Keratinocyte (primary cell): Measurements from ENCODE around the gene AK2.

Experiments
- EZH2 ChIP-seq: IDR thresholded peaks from one replicate; pipeline ENCODE4 v1.6.1; 2012; ENCODE audit warnings: inconsistent platforms, mild to moderate bottlenecking, low read length, moderate library complexity
- TF ChIP-seq, protein P1 (sequence below), 3 experiments: IDR thresholded peaks in 1 of 3; conservative IDR thresholded peaks in 1 of 3; optimal IDR thresholded peaks in 1 of 3; 2 replicates in 2 of 3; 3 replicates in 1 of 3; pipeline versions ENCODE3 to v1.5.1; 2011; ENCODE audit warnings: low read length in 3 of 3, mild to moderate bottlenecking in 3 of 3, moderate library complexity in 2 of 3, control low read depth in 1 of 3, inconsistent platforms in 1 of 3; ENCODE audit not compliant: insufficient read depth in 2 of 3; ENCODE audit errors: extremely low read depth in 1 of 3

GRCh38 chr1:33081554-33082305, 45.0 kb upstream of the AK2 start:
- TF ChIP-seq, protein P1, sequence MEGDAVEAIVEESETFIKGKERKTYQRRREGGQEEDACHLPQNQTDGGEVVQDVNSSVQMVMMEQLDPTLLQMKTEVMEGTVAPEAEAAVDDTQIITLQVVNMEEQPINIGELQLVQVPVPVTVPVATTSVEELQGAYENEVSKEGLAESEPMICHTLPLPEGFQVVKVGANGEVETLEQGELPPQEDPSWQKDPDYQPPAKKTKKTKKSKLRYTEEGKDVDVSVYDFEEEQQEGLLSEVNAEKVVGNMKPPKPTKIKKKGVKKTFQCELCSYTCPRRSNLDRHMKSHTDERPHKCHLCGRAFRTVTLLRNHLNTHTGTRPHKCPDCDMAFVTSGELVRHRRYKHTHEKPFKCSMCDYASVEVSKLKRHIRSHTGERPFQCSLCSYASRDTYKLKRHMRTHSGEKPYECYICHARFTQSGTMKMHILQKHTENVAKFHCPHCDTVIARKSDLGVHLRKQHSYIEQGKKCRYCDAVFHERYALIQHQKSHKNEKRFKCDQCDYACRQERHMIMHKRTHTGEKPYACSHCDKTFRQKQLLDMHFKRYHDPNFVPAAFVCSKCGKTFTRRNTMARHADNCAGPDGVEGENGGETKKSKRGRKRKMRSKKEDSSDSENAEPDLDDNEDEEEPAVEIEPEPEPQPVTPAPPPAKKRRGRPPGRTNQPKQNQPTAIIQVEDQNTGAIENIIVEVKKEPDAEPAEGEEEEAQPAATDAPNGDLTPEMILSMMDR (optimal IDR thresholded peaks at IDR 0.05 in 1 of 3, IDR thresholded peaks at IDR 0.05 in 1 of 3, conservative IDR thresholded peaks at IDR 0.05 in 1 of 3; ENCODE audit: extremely low read depth in 1 of 3, insufficient read depth in 2 of 3, low read length in 3 of 3) = no peak
- no peak for TF ChIP-seq EZH2
